Adrenal gland (tissue), 12 donors: Measurements from ENCODE around the gene UBE2R2. TPM values are rescaled to one million over a fixed set of nuclear protein-coding genes. Genes with fewer than 3 reads are reported as not detected.

Experiments
- DNase-seq, 7 donors: peaks; one replicate each; pipeline ENCODE4 v3.0.0-alpha.2; 2019 to 2020
- H3K27ac ChIP-seq, 5 donors: fragments of 200-600 bp; sonication (generic) in 4 of 5; 1 replicate in 3 of 5; 2 replicates in 2 of 5; pipeline versions ENCODE4 v1.5.1 to v1.8.0; 2016 to 2020; ENCODE audit warnings: mild to moderate bottlenecking in 1 of 5
- H3K27me3 ChIP-seq: fragments of 200-600 bp; 2 replicates; pipeline ENCODE4 v1.8.0; 2021
- H3K36me3 ChIP-seq, 2 donors: fragments of 200-600 bp; replicated peaks in 1 of 2; 1 replicate in 1 of 2; 2 replicates in 1 of 2; pipeline versions ENCODE4 v1.5.1 to v1.8.0; 2018 to 2022
- H3K4me1 ChIP-seq, 2 donors: fragments of 200-600 bp; replicated peaks in 1 of 2; 1 replicate in 1 of 2; 2 replicates in 1 of 2; pipeline versions ENCODE4 v1.5.1 to v1.8.0; 2018 to 2021
- H3K4me3 ChIP-seq, 4 donors: fragments of 200-600 bp; sonication (generic) in 3 of 4; one replicate each; pipeline ENCODE4 v1.5.1; 2016 to 2018
- H3K9me3 ChIP-seq, 3 donors: fragments of 200-600 bp; sonication (generic) in 1 of 3; replicated peaks in 1 of 3; 1 replicate in 2 of 3; 2 replicates in 1 of 3; pipeline versions ENCODE4 v1.5.1 to v1.8.0; 2016 to 2021
- POLR2A ChIP-seq, 2 donors: fragments of 450-650 bp; IDR thresholded peaks; one replicate each; pipeline ENCODE4 v1.6.1; 2017; ENCODE audit warnings: antibody characterized with exemption in 2 of 2, mild to moderate bottlenecking in 2 of 2, moderate library complexity in 1 of 2
- WGBS, 4 donors: extraction: QIAGEN DNeasy Blood & Tissue Kit in 2 of 4; methylation state at CpG; one replicate each; pipeline versions ENCODE4 v1.1.5 to v1.1.7; 2013 to 2017; 5-methylcytosine and 5-hydroxymethylcytosine counted together
- intact Hi-C, 2 donors: fragments of 100-400 bp; cut with DNase I; formaldehyde crosslinking; loops; one replicate each; pipeline versions ENCODE4 v1.14.1 to v1.15.0; 2022 to 2023
- polyA plus RNA-seq, 3 donors: library from polyadenylated mRNA; stranded (reverse); fragments of 200-250 nt in 2 of 3; fragments of 350-450 nt in 1 of 3; fragmentation: Illumina TruSeq in 1 of 3; extraction: RNeasy Lipid Tissue Mini Kit (QIAGEN cat#74804) in 1 of 3; gene quantifications; one replicate each; pipeline ENCODE4 v1.2.3, GENCODE V29; 2013 to 2014
- small RNA-seq, 2 donors: library from RNA; depleted of rRNA; stranded (forward); fragments of <200 nt; gene quantifications; one replicate each; pipeline ENCODE3, GENCODE V24; 2016
- total RNA-seq, 9 donors: library from RNA; depleted of rRNA in 4 of 9; stranded (reverse); fragments of >200 nt in 4 of 9; fragments of 120-200 nt in 1 of 9; fragmentation: NEBNext Ultra II Directional in 1 of 9; extraction: Animal tissue kit (Norgen Biotek cat#: 25700) in 1 of 9; gene quantifications; one replicate each; pipeline versions ENCODE4 v1.1.0 to v1.2.4, GENCODE V29; 2013 to 2023
- TF ChIP-seq, protein P1 (sequence below), 6 experiments: fragments of 450-650 bp in 4 of 6; fragments of 200-600 bp in 2 of 6; sonication (generic) in 1 of 6; IDR thresholded peaks; 1 replicate in 5 of 6; 2 replicates in 1 of 6; pipeline versions ENCODE4 v1.5.1 to v1.8.0; 2016 to 2021; ENCODE audit warnings: antibody characterized with exemption in 6 of 6, mild to moderate bottlenecking in 2 of 6, moderate library complexity in 1 of 6
- donor health status: healthy with polysubstance abuse.
- donor health status: Bipolar disorder and iron deficiency.
- donor health status: DM: yes; HTN: yes; CAD: no.
- donor health status: DM: no; HTN: no; CAD: no.
- donor health status: DM: no; HTN: no; CAD: no.
- donor health status: DM: yes; HTN: yes; CAD: no.

Gene UBE2R2
- total and polyA plus RNA-seq, 12 donors = 12.8 to 46.7 (median 26.9) TPM

DNA sequence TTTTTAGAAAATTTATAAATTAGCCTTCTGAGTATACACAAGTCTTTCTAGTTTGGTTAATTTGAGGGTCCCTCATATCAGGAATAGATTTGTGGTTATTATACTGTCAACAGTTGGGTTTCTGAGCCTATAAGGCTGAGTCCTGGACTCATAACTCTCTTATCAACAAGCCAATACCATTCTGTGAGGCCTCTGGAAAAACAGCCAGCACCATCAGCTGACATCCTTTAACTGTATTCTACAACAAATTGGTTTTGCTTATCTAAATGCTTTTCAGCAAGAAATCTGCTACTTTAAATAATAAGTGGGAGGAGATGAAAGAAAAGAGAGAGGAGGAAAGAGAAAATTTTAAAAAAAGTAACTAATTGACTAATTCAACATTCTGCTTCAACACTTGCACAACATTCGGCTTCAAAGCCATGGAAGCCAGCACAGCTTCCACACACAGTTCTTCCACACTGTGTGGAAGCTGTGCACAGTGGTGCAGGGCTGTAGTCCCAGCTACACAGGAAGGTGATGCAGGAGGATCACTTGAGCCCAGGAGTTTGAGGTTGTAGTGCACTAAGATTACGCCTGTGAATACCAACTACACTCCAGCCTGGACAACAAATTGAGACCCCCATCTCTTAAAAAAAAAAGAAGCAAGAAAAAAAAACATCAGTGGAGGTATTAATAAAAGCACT is 147.3 kb downstream of the UBE2R2 start:
- intact Hi-C loops = no loop called here
- WGBS, 4 donors = 91 to 94% (median 93%) methylated on average over 2 of the region's 2 CpGs
- no peak for TF ChIP-seq POLR2A (IDR thresholded peaks at IDR 0.05)
- TF ChIP-seq, protein P1, sequence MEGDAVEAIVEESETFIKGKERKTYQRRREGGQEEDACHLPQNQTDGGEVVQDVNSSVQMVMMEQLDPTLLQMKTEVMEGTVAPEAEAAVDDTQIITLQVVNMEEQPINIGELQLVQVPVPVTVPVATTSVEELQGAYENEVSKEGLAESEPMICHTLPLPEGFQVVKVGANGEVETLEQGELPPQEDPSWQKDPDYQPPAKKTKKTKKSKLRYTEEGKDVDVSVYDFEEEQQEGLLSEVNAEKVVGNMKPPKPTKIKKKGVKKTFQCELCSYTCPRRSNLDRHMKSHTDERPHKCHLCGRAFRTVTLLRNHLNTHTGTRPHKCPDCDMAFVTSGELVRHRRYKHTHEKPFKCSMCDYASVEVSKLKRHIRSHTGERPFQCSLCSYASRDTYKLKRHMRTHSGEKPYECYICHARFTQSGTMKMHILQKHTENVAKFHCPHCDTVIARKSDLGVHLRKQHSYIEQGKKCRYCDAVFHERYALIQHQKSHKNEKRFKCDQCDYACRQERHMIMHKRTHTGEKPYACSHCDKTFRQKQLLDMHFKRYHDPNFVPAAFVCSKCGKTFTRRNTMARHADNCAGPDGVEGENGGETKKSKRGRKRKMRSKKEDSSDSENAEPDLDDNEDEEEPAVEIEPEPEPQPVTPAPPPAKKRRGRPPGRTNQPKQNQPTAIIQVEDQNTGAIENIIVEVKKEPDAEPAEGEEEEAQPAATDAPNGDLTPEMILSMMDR (IDR thresholded peaks at IDR 0.05) = no peak
- Histone ChIP-seq H3K9me3 (no peaks in the 10 kb centered on the region), H3K27ac (no peak overlapping the region), H3K4me3 (no peak overlapping the region), H3K36me3 (no peaks in the 10 kb centered on the region), H3K27me3 (no peaks in the 10 kb centered on the region), H3K4me1 (no peaks in the 10 kb centered on the region)
- no peak for DNase-seq

Small RNA genes lying within 50 kb of the gene (small RNA-seq; reads per million reads assigned to genes)
- 0 reads per million in 2 donors for gene RF00019
- 0 reads per million in 2 donors for gene RNU4ATAC11P
- 137 to 144 reads per million in 2 donors for gene SNORD121A
- gene SNORD121B = 0 reads per million in 2 donors

Other genes with a start within 250 kb of the UBE2R2 start
- 1 to 10 TPM in 6 of 9 donors, not detected in 3; 1.1 to 5.5 (median 2.2) TPM for gene PRSS3, start 21.6 kb upstream of the UBE2R2 start, total RNA-seq
- 1 to 10 TPM; 3.7 to 5.8 (median 4.4) TPM for gene PRSS3, start 21.6 kb upstream of the UBE2R2 start, polyA plus RNA-seq
- 10 to 100 TPM; 20.9 to 60.0 (median 39.7) TPM for gene UBAP2, start 231.7 kb downstream of the UBE2R2 start, total RNA-seq
- 10 to 100 TPM; 21.7 to 59.4 (median 29.0) TPM for gene UBAP2, start 231.7 kb downstream of the UBE2R2 start, polyA plus RNA-seq